Transverse colon (tissue), 4 donors: ENCODE data around the gene TAAR5. TPM values are rescaled to one million over a fixed set of nuclear protein-coding genes. Genes with fewer than 3 reads are reported as not detected.

Source experiments
- DNase-seq: peaks from one replicate; pipeline ENCODE4 v3.0.0-alpha.2; 2019
- H3K27ac ChIP-seq, 4 donors: fragments of 200-600 bp; sonication (generic); 2 replicates each; pipeline ENCODE4 v1.5.1; 2016 to 2018; ENCODE audit warnings: inconsistent platforms in 4 of 4
- H3K27me3 ChIP-seq: fragments of 200-600 bp; sonication (generic); 2 replicates; pipeline ENCODE4 v1.5.1; 2017; ENCODE audit warnings: inconsistent platforms
- H3K36me3 ChIP-seq, 4 donors: fragments of 200-600 bp; sonication (generic); 2 replicates each; pipeline ENCODE4 v1.5.1; 2017 to 2019; ENCODE audit warnings: inconsistent platforms in 4 of 4
- H3K4me1 ChIP-seq, 4 donors: fragments of 200-600 bp; sonication (generic); 2 replicates each; pipeline ENCODE4 v1.5.1; 2017 to 2020; ENCODE audit warnings: inconsistent platforms in 4 of 4
- H3K4me3 ChIP-seq, 4 donors: fragments of 200-600 bp; sonication (generic); 1 replicate in 1 of 4; 2 replicates in 3 of 4; pipeline versions ENCODE4 v1.5.1 to v1.6.1; 2017 to 2019; ENCODE audit warnings: inconsistent platforms in 4 of 4
- H3K9me3 ChIP-seq, 2 donors: fragments of 200-600 bp; sonication (generic); 2 replicates each; pipeline ENCODE4 v1.5.1; 2017 to 2019; ENCODE audit warnings: inconsistent platforms in 2 of 2
- CTCF ChIP-seq, 5 experiments: fragments of 200-600 bp in 3 of 5; fragments of 450-650 bp in 2 of 5; sonication (generic) in 3 of 5; IDR thresholded peaks; 1 replicate in 2 of 5; 2 replicates in 3 of 5; pipeline ENCODE4 v1.5.1; 2016 to 2017; ENCODE audit warnings: antibody characterized with exemption in 5 of 5, inconsistent platforms in 3 of 5, mild to moderate bottlenecking in 2 of 5, moderate library complexity in 1 of 5
- EP300 ChIP-seq: sonication (generic); formaldehyde crosslinking; IDR thresholded peaks from one replicate; pipeline ENCODE4 v1.6.1; 2017; ENCODE audit warnings: antibody characterized with exemption, low read depth
- POLR2A ChIP-seq: fragments of 450-650 bp; IDR thresholded peaks from one replicate; pipeline ENCODE4 v1.6.1; 2016; ENCODE audit warnings: antibody characterized with exemption, mild to moderate bottlenecking, moderate library complexity
- POLR2AphosphoS5 ChIP-seq, 3 donors: sonication (generic); formaldehyde crosslinking; IDR thresholded peaks; one replicate each; pipeline ENCODE4 v1.6.1; 2016; ENCODE audit warnings: antibody characterized with exemption in 3 of 3
- WGBS, 2 donors: methylation state at CpG; one replicate each; pipeline ENCODE4 v1.1.5; 2018; ENCODE audit warnings: low coverage in 1 of 2; 5-methylcytosine and 5-hydroxymethylcytosine counted together
- in situ Hi-C, 4 donors: fragments of 200-750 bp; cut with MboI; loops; one replicate each; pipeline versions ENCODE4 v1.15.0 to v1.15.1; 2017; ENCODE audit warnings: low sequenced_read_pairs in 3 of 4, low pct_ligation_motif_present in 1 of 4, low pct_unique_long_range_greater_than_20kb in 1 of 4
- intact Hi-C: fragments of 100-400 bp; cut with DNase I; formaldehyde crosslinking; loops from one replicate; pipeline ENCODE4 v1.15.1; 2023; ENCODE audit warnings: low total_unique reads
- small RNA-seq, 4 donors: library from RNA; depleted of rRNA; stranded (forward); fragments of <200 nt; gene quantifications; one replicate each; pipeline ENCODE3, GENCODE V24; 2016
- total RNA-seq, 4 donors: library from RNA; depleted of rRNA; stranded (reverse); fragments of >200 nt; gene quantifications; one replicate each; pipeline ENCODE4 v1.1.0, GENCODE V29; 2016

Gene TAAR5
- total RNA-seq, 4 donors from 2014 or later, result not detected

- Histone ChIP-seq H3K36me3 (no peaks in the 10 kb centered on the region), H3K4me1 (no peaks in the 10 kb centered on the region), H3K4me3 (no peak overlapping the region), H3K9me3 (no peaks in the 10 kb centered on the region), H3K27ac (no peak overlapping the region), H3K27me3 (no peaks in the 10 kb centered on the region)
- DNase-seq, result no peak
- intact Hi-C loops, result no loop called here
- 90% methylated on average over 4 of the region's 4 CpGs; no CpG with 5 or more reads in 1 of the 2 donors for WGBS, 2 donors
- TF ChIP-seq EP300 (no peak), POLR2A (no peak), POLR2AphosphoS5 (IDR thresholded peaks at IDR 0.05) (no peak), CTCF (IDR thresholded peaks at IDR 0.05) (no peak)
- in situ Hi-C loops, result no loop called here
Observed at GRCh38 chr6:132551214-132551613, 38.3 kb downstream of the TAAR5 start.

- in situ Hi-C loops, result loop anchor here (25.0 kb wide), 2 partner anchors 213 to 238 kb away; partner anchors contain the start of genes VNN2 (in 3 of the 4) and SLC18B1 (in 1 of the 4)
- 83 to 86% methylated on average over 4 of the region's 4 CpGs for WGBS, 2 donors
Observed at GRCh38 chr6:132548746-132549463, 40.6 kb downstream of the TAAR5 start.

DNA sequence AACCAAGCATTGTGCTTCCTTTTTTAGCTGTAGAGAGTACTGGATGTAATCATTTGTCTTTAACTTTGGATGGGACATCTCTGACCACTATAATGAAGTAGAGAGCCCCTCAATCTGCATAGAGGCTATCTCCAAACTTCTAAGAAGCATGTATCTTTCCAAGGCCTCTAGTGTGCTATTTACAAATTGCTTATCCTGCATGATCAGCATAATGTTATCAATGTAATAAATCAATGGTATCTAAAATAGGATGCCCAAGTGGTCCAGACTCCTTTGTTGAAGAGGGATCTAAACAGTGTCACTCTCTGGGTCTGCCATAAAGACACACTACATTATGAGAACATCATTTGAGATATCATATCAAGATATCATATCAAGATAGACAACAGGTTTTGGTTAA is 44.7 kb downstream of the TAAR5 start:
- H3K36me3 ChIP-seq, result no peaks in the 10 kb centered on the region
- H3K4me1 ChIP-seq, result no peaks in the 10 kb centered on the region
- no peaks in the 10 kb centered on the region for H3K9me3 ChIP-seq
- in situ Hi-C loops, result loop anchor here (25.0 kb wide), 2 partner anchors 217 to 242 kb away; partner anchors contain the start of genes VNN2 (in 3 of the 4) and SLC18B1 (in 1 of the 4)
- H3K27ac ChIP-seq, result no peak overlapping the region
- intact Hi-C loops, result no loop called here
- DNase-seq, result no peak
- TF ChIP-seq EP300, result no peak
- no peak for TF ChIP-seq CTCF (IDR thresholded peaks at IDR 0.05)
- TF ChIP-seq POLR2A, result no peak
- no peak for TF ChIP-seq POLR2AphosphoS5 (IDR thresholded peaks at IDR 0.05)
- H3K4me3 ChIP-seq, result no peak overlapping the region
- peaks cover 9% of the 10 kb centered on the region for H3K27me3 ChIP-seq

More at GRCh38 chr6:132548746-132549463, 40.6 kb downstream of the TAAR5 start:
- intact Hi-C loops, result no loop called here
- no peaks in the 10 kb centered on the region for H3K9me3 ChIP-seq
- H3K27ac ChIP-seq, result no peak overlapping the region
- H3K4me3 ChIP-seq, result no peak overlapping the region
- TF ChIP-seq POLR2A (no peak), POLR2AphosphoS5 (IDR thresholded peaks at IDR 0.05) (no peak), CTCF (IDR thresholded peaks at IDR 0.05) (no peak), EP300 (no peak)
- no peak for DNase-seq
- H3K27me3 ChIP-seq, result no peaks in the 10 kb centered on the region
- no peaks in the 10 kb centered on the region for H3K4me1 ChIP-seq
- no peaks in the 10 kb centered on the region for H3K36me3 ChIP-seq

Small RNAs within 50 kb of the gene (small RNA-seq; reads per million reads assigned to genes)
- gene TAAR7P, result 0 reads per million in 4 donors

Other genes starting within 250 kb of the TAAR5 start
- gene MOXD1, start 188.3 kb downstream of the TAAR5 start, total RNA-seq, result 10 to 100 TPM in 1 of 4 donors, 1 to 10 TPM in 2, not detected in 1; 5.5 to 16.3 (median 8.3) TPM
- gene STX7, start 76.6 kb downstream of the TAAR5 start, total RNA-seq, result 10 to 100 TPM in 3 of 4 donors, 1 to 10 TPM in 1; 9.0 to 50.9 (median 40.8) TPM
- not detected for gene TAAR9, start 51.5 kb downstream of the TAAR5 start, total RNA-seq
- not detected for gene TAAR8, start 37.1 kb downstream of the TAAR5 start, total RNA-seq
- gene TAAR6, start 19.4 kb downstream of the TAAR5 start, total RNA-seq, result not detected
- gene TAAR2, start 34.5 kb upstream of the TAAR5 start, total RNA-seq, result not detected
- gene TAAR1, start 69.4 kb upstream of the TAAR5 start, total RNA-seq, result not detected
- 10 to 100 TPM in 1 of 4 donors, 1 to 10 TPM in 1, under 1 TPM in 1, not detected in 1; 0.75 to 39.5 (median 2.1) TPM for gene VNN1, start 124.3 kb upstream of the TAAR5 start, total RNA-seq
- 1 to 10 TPM; 1.1 to 3.2 (median 2.8) TPM for gene VNN2, start 168.2 kb upstream of the TAAR5 start, total RNA-seq
- gene SLC18B1, start 208.9 kb upstream of the TAAR5 start, total RNA-seq, result 10 to 100 TPM in 2 of 4 donors, 1 to 10 TPM in 2; 1.6 to 16.0 (median 10.3) TPM
- 1,000 to 10,000 TPM in 2 of 4 donors, 100 to 1,000 TPM in 2; 237 to 1,280 (median 781) TPM for gene RPS12, start 224.8 kb upstream of the TAAR5 start, total RNA-seq